Stimulated activated CD8-positive, alpha-beta memory T cell treated with anti-CD3 and anti-CD28 coated beads, Interleukin-7, amount 100 ng/mL, for 1 hour (primary cell): ENCODE results near the gene GPC5.
A peak's percentile ranks its signal among the peaks of the same experiment; 100 is the strongest.
"Not testable (repeated sequence)": the region's sequence is repeated elsewhere in the genome, so short reads cannot be mapped to it uniquely, and the experiment has no call there.

Source experiments
- DNase-seq, 2 donors: peaks; one replicate each; pipeline ENCODE4 v3.0.0-alpha.2; 2020; ENCODE audit warnings: low read depth in 2 of 2

GPC5 gene

GRCh38 chr13:91398413-91399188 is at the start of gene GPC5:
Gene GPC5 (plus strand): TSS chr13:91398621.
- peak; percentile 68 to 70 for DNase-seq

GRCh38 chr13:91348906-91349435 is 49.5 kb upstream of the GPC5 start:
- DNase-seq = peak; percentile 87 to 89

- no peak for DNase-seq
Observed at GRCh38 chr13:91349992-91350911, 48.2 kb upstream of the GPC5 start.

GRCh38 chr13:91351123-91351522 is 47.3 kb upstream of the GPC5 start:
- DNase-seq = no peak

DNA sequence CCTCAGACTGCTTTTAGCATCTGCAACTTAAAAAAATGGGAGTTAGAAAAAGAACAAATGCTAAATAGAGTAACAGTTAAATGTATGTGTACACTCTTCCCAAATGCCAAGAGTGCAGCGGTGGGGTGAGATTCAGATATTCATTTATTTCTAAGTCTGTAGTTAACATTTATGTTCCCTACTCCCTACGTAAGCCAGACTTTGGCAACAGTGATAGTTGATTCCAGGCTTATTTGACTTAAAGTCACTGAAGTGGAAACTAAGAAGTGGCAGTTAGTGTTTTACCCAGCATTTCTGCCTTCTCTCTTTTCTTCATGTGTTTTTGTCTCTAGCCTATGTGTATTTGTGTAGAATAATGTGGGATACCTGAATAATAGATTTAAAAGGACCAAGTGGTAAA is 46.4 kb upstream of the GPC5 start:
- no peak for DNase-seq

- DNase-seq = not testable (repeated sequence)
Observed at GRCh38 chr13:91352891-91353290, 45.5 kb upstream of the GPC5 start.

- DNase-seq = no peak
Observed at GRCh38 chr13:91353494-91353893, 44.9 kb upstream of the GPC5 start.

DNA sequence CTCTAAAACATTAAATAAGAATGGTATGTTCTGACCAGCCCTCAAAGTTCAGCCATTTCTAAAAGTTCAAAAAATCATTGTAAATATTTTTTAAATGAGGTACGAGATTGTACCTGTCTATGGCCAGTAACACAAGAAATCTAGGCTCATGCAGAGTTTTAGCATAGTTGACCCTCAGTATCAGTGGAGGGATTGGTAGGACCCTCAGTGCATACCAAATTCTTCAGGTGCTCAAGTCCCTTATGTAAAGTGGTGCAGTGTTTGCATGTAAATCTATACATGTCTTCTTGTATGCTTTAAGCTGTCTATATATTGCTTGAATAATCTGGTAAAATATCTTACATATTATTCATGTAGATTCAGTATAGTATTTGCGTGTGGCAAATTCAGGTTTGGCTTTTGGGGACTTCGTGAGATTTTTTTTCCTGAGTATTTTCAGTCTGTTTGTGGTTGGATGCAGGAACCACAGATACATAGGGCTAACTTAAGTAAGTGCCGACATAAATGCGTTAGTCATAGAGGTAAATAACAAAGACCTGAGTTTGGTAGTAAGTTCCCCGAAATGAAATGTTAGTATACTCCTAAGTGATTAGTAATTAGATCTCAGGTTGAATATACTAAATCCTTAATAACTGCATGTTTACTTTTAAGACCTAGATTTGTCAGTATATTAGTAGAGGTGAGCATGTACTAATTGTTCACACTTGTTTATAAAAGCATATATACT is 43.2 kb upstream of the GPC5 start:
- DNase-seq = no peak

DNA sequence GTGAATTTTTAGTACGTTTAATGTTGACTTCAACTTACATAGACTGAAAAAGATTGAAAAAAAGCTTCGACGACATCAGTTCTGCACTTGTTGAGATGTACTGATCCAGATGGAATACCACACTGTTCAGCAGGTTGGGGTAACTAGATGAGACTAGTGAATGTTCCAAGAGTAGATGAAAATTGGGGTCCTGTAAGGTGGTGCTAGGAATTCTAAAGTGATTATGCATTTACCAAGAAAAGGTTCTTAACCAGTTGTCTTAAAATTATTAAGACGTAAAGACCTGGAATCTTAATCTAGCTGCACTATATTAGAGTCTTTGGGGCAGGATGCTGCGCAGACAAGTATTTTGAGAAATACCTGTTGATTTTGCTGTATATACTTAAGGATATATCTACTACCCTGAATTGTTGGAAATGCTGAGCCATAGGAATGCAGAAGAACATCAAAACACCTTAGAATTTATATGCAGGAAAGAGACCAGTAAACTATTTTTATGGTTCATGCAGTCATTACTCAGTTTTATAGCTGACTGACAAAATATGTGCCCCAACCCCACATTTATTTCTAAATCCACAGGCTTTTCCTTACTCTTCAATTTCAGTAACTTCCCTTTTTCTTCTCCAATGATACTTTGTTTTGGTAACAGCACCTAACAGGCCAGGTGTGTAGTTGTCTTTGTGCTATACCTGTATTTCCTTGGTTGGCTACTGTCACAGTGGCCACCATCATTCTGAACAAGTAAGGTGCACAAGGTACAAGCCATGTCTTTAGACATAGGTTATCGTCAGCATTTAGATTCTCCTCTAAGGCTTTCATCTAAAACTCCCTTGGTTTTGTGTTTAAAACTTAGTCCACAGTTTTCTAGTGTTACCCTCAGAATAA is 42.4 kb upstream of the GPC5 start:
- no peak for DNase-seq

GRCh38 chr13:91356919-91357612 is 41.4 kb upstream of the GPC5 start:
- DNase-seq = no peak

DNA sequence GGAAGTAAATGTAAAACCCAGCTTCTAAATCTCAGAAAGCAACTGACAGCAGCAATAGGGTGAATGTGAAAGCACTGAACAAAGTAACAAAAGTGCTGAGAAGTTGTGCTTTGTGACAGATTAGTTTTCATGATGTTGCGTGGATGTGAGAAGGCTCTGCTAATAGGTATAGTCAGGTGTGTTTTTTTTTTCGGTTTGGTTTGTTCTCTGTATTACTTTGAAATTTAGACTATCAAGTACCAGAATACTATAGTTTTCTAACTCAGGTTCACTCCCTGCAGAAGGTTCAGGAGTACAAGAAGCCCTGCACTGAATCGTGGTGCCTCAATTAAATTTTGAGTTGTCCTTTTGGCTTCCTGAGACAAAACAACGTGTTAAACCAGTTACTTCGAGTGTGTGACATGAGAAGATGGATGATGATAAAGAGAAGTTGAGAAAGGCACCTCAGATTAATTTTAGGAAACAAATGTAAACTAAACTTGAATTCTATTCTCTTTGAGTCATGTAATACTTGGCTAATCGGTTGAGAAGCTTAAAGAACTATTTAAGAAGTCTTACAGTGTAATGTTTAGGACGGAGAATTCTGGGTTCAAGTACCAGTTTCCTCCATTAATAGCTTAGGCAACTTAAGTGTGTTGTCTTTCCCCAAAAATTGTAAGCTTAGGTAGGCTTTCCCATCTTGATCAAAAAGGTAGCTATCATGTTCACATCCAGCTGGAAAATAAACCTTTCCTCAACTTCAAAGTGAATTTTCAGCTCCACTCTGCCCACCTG is 40.6 kb upstream of the GPC5 start:
- no peak for DNase-seq

DNA sequence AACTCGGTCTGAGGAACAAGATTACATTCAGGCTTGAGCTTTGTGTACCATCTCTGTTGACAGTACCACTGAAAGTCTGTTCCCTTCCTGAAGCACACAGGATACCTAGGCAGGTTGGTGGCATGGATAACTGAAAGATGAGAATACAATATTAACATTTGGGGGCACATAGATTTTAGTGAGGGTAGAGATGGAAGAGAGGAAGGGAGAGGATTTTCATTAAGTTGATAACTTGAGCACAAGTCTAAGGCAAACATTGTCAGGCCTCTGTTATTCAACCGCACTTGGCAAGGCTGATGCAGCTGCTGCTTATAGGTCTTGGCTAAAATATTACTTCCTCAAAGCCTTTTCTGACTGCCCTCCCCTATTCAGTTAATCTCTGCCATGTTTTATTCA is 40.0 kb upstream of the GPC5 start:
- no peak for DNase-seq

GRCh38 chr13:91359111-91359510 is 39.3 kb upstream of the GPC5 start:
- no peak for DNase-seq

GRCh38 chr13:91359631-91360030 is 38.8 kb upstream of the GPC5 start:
- DNase-seq = no peak

DNA sequence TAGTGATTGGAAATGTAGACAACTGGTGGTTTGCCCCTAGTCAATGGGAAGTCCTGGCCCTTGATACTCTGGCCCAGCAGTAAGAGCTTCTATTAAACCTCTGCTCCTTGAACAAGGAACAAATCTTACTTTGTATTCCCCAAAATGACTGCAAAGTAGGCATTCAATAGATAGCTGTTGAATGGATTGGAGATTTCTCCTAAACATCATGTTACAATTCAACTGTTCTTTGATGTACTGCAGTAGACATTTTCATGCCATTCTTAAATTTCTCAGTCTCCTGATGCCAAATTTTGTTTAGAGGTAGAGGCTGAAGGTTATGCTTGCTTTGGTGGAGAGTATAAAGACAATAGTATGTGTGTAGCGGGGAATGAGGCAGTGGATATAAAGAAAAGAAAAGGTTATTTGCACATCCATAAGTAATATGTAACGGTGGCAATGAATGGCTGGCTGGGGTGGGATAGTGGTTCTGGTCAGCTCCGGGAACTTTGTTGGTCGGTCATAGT is 38.1 kb upstream of the GPC5 start:
- DNase-seq = no peak

GRCh38 chr13:91361755-91362271 is 36.6 kb upstream of the GPC5 start:
- DNase-seq = no peak

DNA sequence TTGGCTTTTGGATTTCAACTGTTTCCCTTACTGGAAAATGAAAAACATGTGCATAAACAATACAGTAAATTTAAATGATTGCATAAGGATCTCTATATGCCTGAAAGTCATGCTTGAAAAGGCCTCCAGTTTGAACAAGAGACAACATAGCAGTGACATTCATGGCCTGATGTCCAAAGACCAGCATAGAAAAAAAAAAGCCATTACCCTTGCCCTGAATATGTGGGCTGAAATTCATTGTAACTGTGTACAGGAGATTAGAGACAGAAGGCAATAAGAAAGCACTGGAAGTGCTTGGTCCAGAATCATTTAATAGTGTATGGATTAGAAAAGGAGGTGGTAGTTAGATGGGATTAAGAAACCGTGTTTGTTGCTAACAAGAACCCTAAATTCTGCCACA is 35.5 kb upstream of the GPC5 start:
- DNase-seq = no peak

GRCh38 chr13:91368101-91368500 is 30.3 kb upstream of the GPC5 start:
- DNase-seq = no peak
